GM18867 (cell line): ENCODE results near the gene C16orf54.
"Not testable (repeated sequence)": the region's sequence is repeated elsewhere in the genome, so short reads cannot be mapped to it uniquely, and the experiment has no call there.

ENCODE experiments used
- ATAC-seq: cut with Tn5 transposase; IDR thresholded peaks from one replicate; pipeline ENCODE4 v1.9.1; 2021; ENCODE audit warnings: mild to moderate bottlenecking, moderate library complexity; ENCODE audit not compliant: unreplicated experiment

Gene C16orf54

GRCh38 chr16:29743475-29743826 lies 2.3 kb downstream of the C16orf54 start:
- no peak for ATAC-seq

GRCh38 chr16:29742683-29743275 lies 3.0 kb downstream of the C16orf54 start:
- ATAC-seq: no peak

- ATAC-seq: not testable (repeated sequence)
These were observed 5.2 kb downstream of the C16orf54 start for GRCh38 chr16:29740630-29741015.

GRCh38 chr16:29739927-29740629 lies 5.7 kb downstream of the C16orf54 start:
- not testable (repeated sequence) for ATAC-seq

GRCh38 chr16:29738514-29738913 lies 7.3 kb downstream of the C16orf54 start:
- no peak for ATAC-seq

GRCh38 chr16:29737713-29738112 lies 8.1 kb downstream of the C16orf54 start:
- no peak for ATAC-seq

- ATAC-seq: no peak
These were observed 9.0 kb downstream of the C16orf54 start for GRCh38 chr16:29736764-29737163.

- ATAC-seq: no peak
These were observed 9.7 kb downstream of the C16orf54 start for GRCh38 chr16:29736112-29736511.

GRCh38 chr16:29734786-29735185 lies 11.0 kb downstream of the C16orf54 start:
- no peak for ATAC-seq

GRCh38 chr16:29731768-29732601 lies 13.8 kb downstream of the C16orf54 start:
- peak; percentile 74 for ATAC-seq

- ATAC-seq: no peak
These were observed 15.1 kb downstream of the C16orf54 start for GRCh38 chr16:29730649-29731048.

GRCh38 chr16:29729116-29729521 lies 16.7 kb downstream of the C16orf54 start:
- ATAC-seq: no peak

GRCh38 chr16:29727452-29727851 lies 18.3 kb downstream of the C16orf54 start:
- no peak for ATAC-seq

GRCh38 chr16:29726845-29727377 lies 18.9 kb downstream of the C16orf54 start:
- ATAC-seq: no peak

- not testable (repeated sequence) for ATAC-seq
These were observed 24.5 kb downstream of the C16orf54 start for GRCh38 chr16:29721167-29721879.

GRCh38 chr16:29720703-29721102 lies 25.1 kb downstream of the C16orf54 start:
- ATAC-seq: no peak

GRCh38 chr16:29719063-29719462 lies 26.7 kb downstream of the C16orf54 start:
- ATAC-seq: no peak

GRCh38 chr16:29717113-29717512 lies 28.7 kb downstream of the C16orf54 start:
- ATAC-seq: no peak

- no peak for ATAC-seq
These were observed 30.8 kb downstream of the C16orf54 start for GRCh38 chr16:29714972-29715371.

GRCh38 chr16:29714396-29714795 lies 31.4 kb downstream of the C16orf54 start:
- no peak for ATAC-seq

- no peak for ATAC-seq
These were observed 33.0 kb downstream of the C16orf54 start for GRCh38 chr16:29712809-29713208.
